Erythroblast (primary cell): Measurements from ENCODE around the gene ALAS2.

ENCODE experiments used
- GATA1 ChIP-seq: IDR thresholded peaks from 2 replicates; pipeline ENCODE4 v1.6.1; 2011; ENCODE audit warnings: low read depth, mild to moderate bottlenecking, control low read depth, low read length, moderate library complexity
- POLR2A ChIP-seq: IDR thresholded peaks from 2 replicates; pipeline ENCODE4 v1.6.1; 2011; ENCODE audit warnings: mild to moderate bottlenecking, low read length

GRCh38 chrX:54964766-54965497 lies 65.8 kb downstream of the ALAS2 start:
- no peak for TF ChIP-seq POLR2A
- no peak for TF ChIP-seq GATA1
